GM18951 (cell line): ENCODE results near the gene KHK.
"Not testable (repeated sequence)": the region's sequence is repeated elsewhere in the genome, so short reads cannot be mapped to it uniquely, and the experiment has no call there.

ENCODE experiments used
- POLR2A ChIP-seq: IDR thresholded peaks from 4 replicates; pipeline ENCODE4 v1.6.1; 2011; ENCODE audit warnings: mild to moderate bottlenecking; ENCODE audit not compliant: insufficient read length, insufficient read depth; ENCODE audit errors: extremely low read depth
- in situ Hi-C: fragments of 300-500 bp; cut with MboI; formaldehyde crosslinking; loops from one replicate; pipeline ENCODE4 v1.12.0; 2022; ENCODE audit warnings: low sequenced_read_pairs, mixed read lengths, inconsistent platforms; ENCODE audit not compliant: unreplicated experiment

The KHK gene

GRCh38 chr2:27070653-27071276 lies 15.8 kb upstream of the KHK start:
- no peak for TF ChIP-seq POLR2A
- in situ Hi-C loops, result no loop called here

GRCh38 chr2:27071277-27071989 lies 15.1 kb upstream of the KHK start, which contains the start of gene OST4:
TSS of gene OST4 (minus strand) at chr2:27071654.
- peak; percentile 97 for TF ChIP-seq POLR2A
- in situ Hi-C loops, result no loop called here

GRCh38 chr2:27071990-27072830 lies 14.4 kb upstream of the KHK start:
- in situ Hi-C loops, result no loop called here
- no peak for TF ChIP-seq POLR2A

- in situ Hi-C loops, result no loop called here
- no peak for TF ChIP-seq POLR2A
Observed at GRCh38 chr2:27072920-27073319, 13.7 kb upstream of the KHK start.

GRCh38 chr2:27073782-27074181 lies 12.8 kb upstream of the KHK start:
- no peak for TF ChIP-seq POLR2A
- in situ Hi-C loops, result no loop called here

- in situ Hi-C loops, result no loop called here
- TF ChIP-seq POLR2A, result peak; percentile 35
Observed at GRCh38 chr2:27074738-27075565, 11.6 kb upstream of the KHK start.

GRCh38 chr2:27075566-27075871 lies 11.1 kb upstream of the KHK start:
- in situ Hi-C loops, result not testable (repeated sequence)

- in situ Hi-C loops, result no loop called here
- TF ChIP-seq POLR2A, result no peak
Observed at GRCh38 chr2:27076323-27076722, 10.2 kb upstream of the KHK start.

GRCh38 chr2:27077231-27077630 lies 9.3 kb upstream of the KHK start:
- no peak for TF ChIP-seq POLR2A
- in situ Hi-C loops, result no loop called here

- no peak for TF ChIP-seq POLR2A
- in situ Hi-C loops, result no loop called here
Observed at GRCh38 chr2:27078267-27079194, 8.0 kb upstream of the KHK start, which contains the start of gene EMILIN1. TSS of gene EMILIN1 (plus strand) at chr2:27078615. CDS start at chr2:27079066, 451 bp downstream.

GRCh38 chr2:27079233-27080139 lies 7.1 kb upstream of the KHK start:
- no peak for TF ChIP-seq POLR2A
- in situ Hi-C loops, result no loop called here

GRCh38 chr2:27080140-27080469 lies 6.5 kb upstream of the KHK start:
- in situ Hi-C loops, result no loop called here
- TF ChIP-seq POLR2A, result no peak

GRCh38 chr2:27080603-27080936 lies 6.0 kb upstream of the KHK start:
- in situ Hi-C loops, result no loop called here
- TF ChIP-seq POLR2A, result no peak
